ENCODE results near the gene TXNDC2.

DNA sequence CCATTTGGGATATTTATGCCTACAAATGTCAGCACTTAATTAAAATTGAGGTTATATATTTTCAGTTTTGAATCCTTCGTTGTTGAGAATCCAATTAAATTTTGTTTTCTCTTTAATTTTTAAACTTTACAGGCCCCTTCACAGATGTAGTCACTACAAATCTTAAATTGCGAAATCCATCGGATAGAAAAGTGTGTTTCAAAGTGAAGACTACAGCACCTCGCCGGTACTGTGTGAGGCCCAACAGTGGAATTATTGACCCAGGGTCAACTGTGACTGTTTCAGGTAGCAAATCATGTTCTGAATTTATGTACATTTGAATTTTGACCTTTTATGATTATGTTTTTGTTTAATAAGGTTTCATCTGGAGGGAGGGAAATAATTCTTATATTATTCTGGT lies 45.9 kb downstream of the TXNDC2 start:
- TF ChIP-seq POLR2AphosphoS5 (IDR thresholded peaks at IDR 0.05; ENCODE audit: low read depth, low read length) = no peak
- TF ChIP-seq, protein P1, sequence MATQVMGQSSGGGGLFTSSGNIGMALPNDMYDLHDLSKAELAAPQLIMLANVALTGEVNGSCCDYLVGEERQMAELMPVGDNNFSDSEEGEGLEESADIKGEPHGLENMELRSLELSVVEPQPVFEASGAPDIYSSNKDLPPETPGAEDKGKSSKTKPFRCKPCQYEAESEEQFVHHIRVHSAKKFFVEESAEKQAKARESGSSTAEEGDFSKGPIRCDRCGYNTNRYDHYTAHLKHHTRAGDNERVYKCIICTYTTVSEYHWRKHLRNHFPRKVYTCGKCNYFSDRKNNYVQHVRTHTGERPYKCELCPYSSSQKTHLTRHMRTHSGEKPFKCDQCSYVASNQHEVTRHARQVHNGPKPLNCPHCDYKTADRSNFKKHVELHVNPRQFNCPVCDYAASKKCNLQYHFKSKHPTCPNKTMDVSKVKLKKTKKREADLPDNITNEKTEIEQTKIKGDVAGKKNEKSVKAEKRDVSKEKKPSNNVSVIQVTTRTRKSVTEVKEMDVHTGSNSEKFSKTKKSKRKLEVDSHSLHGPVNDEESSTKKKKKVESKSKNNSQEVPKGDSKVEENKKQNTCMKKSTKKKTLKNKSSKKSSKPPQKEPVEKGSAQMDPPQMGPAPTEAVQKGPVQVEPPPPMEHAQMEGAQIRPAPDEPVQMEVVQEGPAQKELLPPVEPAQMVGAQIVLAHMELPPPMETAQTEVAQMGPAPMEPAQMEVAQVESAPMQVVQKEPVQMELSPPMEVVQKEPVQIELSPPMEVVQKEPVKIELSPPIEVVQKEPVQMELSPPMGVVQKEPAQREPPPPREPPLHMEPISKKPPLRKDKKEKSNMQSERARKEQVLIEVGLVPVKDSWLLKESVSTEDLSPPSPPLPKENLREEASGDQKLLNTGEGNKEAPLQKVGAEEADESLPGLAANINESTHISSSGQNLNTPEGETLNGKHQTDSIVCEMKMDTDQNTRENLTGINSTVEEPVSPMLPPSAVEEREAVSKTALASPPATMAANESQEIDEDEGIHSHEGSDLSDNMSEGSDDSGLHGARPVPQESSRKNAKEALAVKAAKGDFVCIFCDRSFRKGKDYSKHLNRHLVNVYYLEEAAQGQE (IDR thresholded peaks at IDR 0.05; ENCODE audit: insufficient read depth in 1 of 2, low read depth in 2 of 2, low read length in 2 of 2) = no peak
- TF ChIP-seq TAF1 (IDR thresholded peaks at IDR 0.05; ENCODE audit: borderline replicate concordance, insufficient read depth, low read length) = no peak
